ENCODE data around the gene CYP4X1.
"Not testable (repeated sequence)": the region's sequence is repeated elsewhere in the genome, so short reads cannot be mapped to it uniquely, and the experiment has no call there.

CYP4X1 gene

DNA sequence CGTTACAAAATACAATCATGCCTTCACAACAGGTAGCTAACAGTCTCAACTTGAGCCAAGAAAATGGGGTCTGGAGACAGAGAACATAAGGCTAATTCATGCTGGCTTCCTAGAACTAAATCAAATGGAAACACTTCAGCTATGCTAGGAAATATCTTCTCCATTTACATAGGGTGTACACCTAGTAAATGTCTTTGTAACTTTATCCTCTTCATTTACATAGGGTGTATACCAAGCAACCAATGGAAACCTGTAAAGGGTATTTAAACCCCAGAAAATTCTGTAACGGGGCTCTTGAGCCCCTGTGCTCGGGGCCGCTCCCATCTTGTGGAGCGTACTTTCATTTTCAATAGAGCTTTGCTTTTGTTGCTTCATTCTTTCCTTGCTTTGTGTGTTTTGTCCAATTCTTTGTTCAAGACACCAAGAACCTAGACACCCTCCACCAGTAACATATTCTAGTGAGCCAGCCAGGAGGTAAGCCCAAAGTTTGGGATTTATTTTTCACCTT lies 19.5 kb upstream of the CYP4X1 start:
- H3K4me2 ChIP-seq (ENCODE audit: low read depth, low read length): no peak overlapping the region
- H2AFZ ChIP-seq (ENCODE audit: low read length): 0 out of 2 replicates have a peak overlapping the region, but pooled peaks have one; percentile 5
- TF ChIP-seq, protein P1, sequence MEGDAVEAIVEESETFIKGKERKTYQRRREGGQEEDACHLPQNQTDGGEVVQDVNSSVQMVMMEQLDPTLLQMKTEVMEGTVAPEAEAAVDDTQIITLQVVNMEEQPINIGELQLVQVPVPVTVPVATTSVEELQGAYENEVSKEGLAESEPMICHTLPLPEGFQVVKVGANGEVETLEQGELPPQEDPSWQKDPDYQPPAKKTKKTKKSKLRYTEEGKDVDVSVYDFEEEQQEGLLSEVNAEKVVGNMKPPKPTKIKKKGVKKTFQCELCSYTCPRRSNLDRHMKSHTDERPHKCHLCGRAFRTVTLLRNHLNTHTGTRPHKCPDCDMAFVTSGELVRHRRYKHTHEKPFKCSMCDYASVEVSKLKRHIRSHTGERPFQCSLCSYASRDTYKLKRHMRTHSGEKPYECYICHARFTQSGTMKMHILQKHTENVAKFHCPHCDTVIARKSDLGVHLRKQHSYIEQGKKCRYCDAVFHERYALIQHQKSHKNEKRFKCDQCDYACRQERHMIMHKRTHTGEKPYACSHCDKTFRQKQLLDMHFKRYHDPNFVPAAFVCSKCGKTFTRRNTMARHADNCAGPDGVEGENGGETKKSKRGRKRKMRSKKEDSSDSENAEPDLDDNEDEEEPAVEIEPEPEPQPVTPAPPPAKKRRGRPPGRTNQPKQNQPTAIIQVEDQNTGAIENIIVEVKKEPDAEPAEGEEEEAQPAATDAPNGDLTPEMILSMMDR (IDR thresholded peaks at IDR 0.05; ENCODE audit: low read length): no peak
- TF ChIP-seq EZH2 (optimal IDR thresholded peaks at IDR 0.05; ENCODE audit: low read depth, low read length) (no peak), EZH2phosphoT487 (IDR thresholded peaks at IDR 0.05; ENCODE audit: low read length) (no peak)

DNA sequence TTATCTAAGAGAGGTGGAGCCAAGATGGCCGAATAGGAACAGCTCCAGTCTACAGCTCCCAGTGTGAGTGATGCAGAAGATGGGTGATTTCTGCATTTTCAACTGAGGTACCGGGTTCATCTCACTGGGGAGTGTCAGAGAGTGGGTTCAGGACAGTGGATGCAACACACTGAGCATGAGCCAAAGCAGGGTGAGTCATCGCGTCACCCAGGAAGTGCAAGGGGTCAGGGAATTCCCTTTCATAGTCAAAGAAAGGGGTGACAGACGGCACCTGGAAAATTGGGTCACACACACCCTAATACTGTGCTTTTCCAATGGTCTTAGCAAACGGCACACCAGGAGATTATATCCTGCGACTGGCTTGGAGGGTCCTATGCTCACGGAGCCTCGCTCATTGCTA lies 17.0 kb upstream of the CYP4X1 start:
- H3K9ac ChIP-seq (ENCODE audit: low read length); H3K27ac ChIP-seq (ENCODE audit: low read length); H3K4me1 ChIP-seq (ENCODE audit: low read length); H4K20me1 ChIP-seq (ENCODE audit: insufficient read depth, low read length); H3K36me3 ChIP-seq (replicated peaks; ENCODE audit: insufficient read depth, low read length); H3K4me3 ChIP-seq (ENCODE audit: low read length); H3K27me3 ChIP-seq (replicated peaks; ENCODE audit: insufficient read depth, low read length); H3F3A ChIP-seq (ENCODE audit: insufficient read depth, low read length); H3K9me3 ChIP-seq (replicated peaks; ENCODE audit: insufficient read depth, low read length); DNase-seq; H3K9me2 ChIP-seq (replicated peaks; ENCODE audit: insufficient read depth, low read length); H3K4me2 ChIP-seq (ENCODE audit: low read depth, low read length); H2AFZ ChIP-seq (ENCODE audit: low read length); H3K79me2 ChIP-seq (ENCODE audit: low read length): not testable (repeated sequence)

More for the DNA sequence above, 19.5 kb upstream of the CYP4X1 start:
- Histone ChIP-seq H3K27me3 (replicated peaks; ENCODE audit: insufficient read depth, low read length) (no peaks in the 10 kb centered on the region), H3K9ac (ENCODE audit: low read length) (no peak overlapping the region), H4K20me1 (ENCODE audit: insufficient read depth, low read length) (no peaks in the 10 kb centered on the region), H3K9me3 (replicated peaks; ENCODE audit: insufficient read depth, low read length) (no peaks in the 10 kb centered on the region), H3K36me3 (replicated peaks; ENCODE audit: insufficient read depth, low read length) (no peaks in the 10 kb centered on the region), H3K27ac (ENCODE audit: low read length) (no peak overlapping the region), H3K79me2 (ENCODE audit: low read length) (no peaks in the 10 kb centered on the region), H3K4me1 (ENCODE audit: low read length) (no peaks in the 10 kb centered on the region), H3K9me2 (replicated peaks; ENCODE audit: insufficient read depth, low read length) (no peaks in the 10 kb centered on the region), H3F3A (ENCODE audit: insufficient read depth, low read length) (no peaks in the 10 kb centered on the region), H3K4me3 (ENCODE audit: low read length) (no peak overlapping the region)
- no peak for DNase-seq

DNA sequence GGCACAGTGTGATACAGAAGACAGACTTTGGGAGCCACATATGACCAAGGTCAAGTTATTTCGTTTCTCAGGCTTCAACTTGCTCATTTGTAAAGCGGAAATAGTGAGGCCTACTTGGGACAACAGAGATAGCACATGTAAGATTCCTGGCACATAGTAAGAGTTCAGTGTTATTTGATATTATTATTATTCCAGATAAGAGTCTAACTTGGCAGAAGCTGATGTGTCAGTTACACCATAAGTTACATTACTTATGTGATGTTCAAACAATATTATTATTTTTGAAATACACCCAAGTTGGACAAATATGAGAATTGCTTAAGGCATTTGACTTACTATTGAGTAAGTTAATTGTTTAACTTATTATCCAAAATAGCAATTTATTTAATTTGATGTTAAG lies 10.2 kb upstream of the CYP4X1 start:
- no peak overlapping the region for H2AFZ ChIP-seq (ENCODE audit: low read length)
- TF ChIP-seq EZH2phosphoT487 (IDR thresholded peaks at IDR 0.05; ENCODE audit: low read length) (no peak), EZH2 (optimal IDR thresholded peaks at IDR 0.05; ENCODE audit: low read depth, low read length) (no peak)
- TF ChIP-seq, protein P1 (IDR thresholded peaks at IDR 0.05; ENCODE audit: low read length): no peak
- no peak for DNase-seq

DNA sequence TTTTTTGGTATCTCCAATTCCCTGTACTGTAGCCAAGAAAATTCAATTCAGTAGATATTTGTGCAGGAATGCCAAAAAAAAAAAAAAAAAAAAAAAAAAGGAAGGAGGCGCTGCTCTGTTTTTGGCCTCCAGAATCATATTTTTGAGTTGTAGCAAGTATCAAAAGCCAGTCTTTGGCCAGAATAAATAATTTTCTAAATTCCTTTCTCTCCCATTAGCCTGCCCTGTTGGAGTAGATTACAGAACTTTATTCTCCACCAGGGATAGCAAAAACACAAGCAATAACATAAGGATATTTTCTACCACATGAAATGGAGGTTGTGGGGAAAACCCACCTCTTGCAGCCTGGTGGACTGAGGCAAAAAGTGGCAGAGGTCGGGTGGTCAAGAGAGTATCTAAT lies 2.4 kb upstream of the CYP4X1 start:
- Histone ChIP-seq H3F3A (ENCODE audit: insufficient read depth, low read length) (no peaks in the 10 kb centered on the region), H3K4me3 (ENCODE audit: low read length) (no peak overlapping the region), H3K4me1 (ENCODE audit: low read length) (no peaks in the 10 kb centered on the region), H2AFZ (ENCODE audit: low read length) (no peak overlapping the region), H3K9me2 (replicated peaks; ENCODE audit: insufficient read depth, low read length) (no peaks in the 10 kb centered on the region), H3K4me2 (ENCODE audit: low read depth, low read length) (no peak overlapping the region), H3K9ac (ENCODE audit: low read length) (no peak overlapping the region), H3K36me3 (replicated peaks; ENCODE audit: insufficient read depth, low read length) (no peaks in the 10 kb centered on the region), H3K9me3 (replicated peaks; ENCODE audit: insufficient read depth, low read length) (no peaks in the 10 kb centered on the region), H3K79me2 (ENCODE audit: low read length) (no peaks in the 10 kb centered on the region), H3K27me3 (replicated peaks; ENCODE audit: insufficient read depth, low read length) (no peaks in the 10 kb centered on the region), H3K27ac (ENCODE audit: low read length) (no peak overlapping the region), H4K20me1 (ENCODE audit: insufficient read depth, low read length) (no peaks in the 10 kb centered on the region)
- TF ChIP-seq, protein P1 (IDR thresholded peaks at IDR 0.05; ENCODE audit: low read length): no peak
- no peak for TF ChIP-seq EZH2phosphoT487 (IDR thresholded peaks at IDR 0.05; ENCODE audit: low read length)
- DNase-seq: no peak

More for the DNA sequence above, 10.2 kb upstream of the CYP4X1 start:
- no peaks in the 10 kb centered on the region for H3K4me1 ChIP-seq (ENCODE audit: low read length)
- H4K20me1 ChIP-seq (ENCODE audit: insufficient read depth, low read length): no peaks in the 10 kb centered on the region
- no peaks in the 10 kb centered on the region for H3K9me2 ChIP-seq (replicated peaks; ENCODE audit: insufficient read depth, low read length)
- H3K36me3 ChIP-seq (replicated peaks; ENCODE audit: insufficient read depth, low read length): no peaks in the 10 kb centered on the region
- H3K4me2 ChIP-seq (ENCODE audit: low read depth, low read length): no peak overlapping the region
- H3K4me3 ChIP-seq (ENCODE audit: low read length): no peak overlapping the region
- no peaks in the 10 kb centered on the region for H3K79me2 ChIP-seq (ENCODE audit: low read length)
- no peak overlapping the region for H3K9ac ChIP-seq (ENCODE audit: low read length)
- H3K27me3 ChIP-seq (replicated peaks; ENCODE audit: insufficient read depth, low read length): no peaks in the 10 kb centered on the region
- no peak overlapping the region for H3K27ac ChIP-seq (ENCODE audit: low read length)
- H3F3A ChIP-seq (ENCODE audit: insufficient read depth, low read length): no peaks in the 10 kb centered on the region
- no peaks in the 10 kb centered on the region for H3K9me3 ChIP-seq (replicated peaks; ENCODE audit: insufficient read depth, low read length)
